H9 (cell line): ENCODE results near the gene CEBPG. TPM values are rescaled to one million over a fixed set of nuclear protein-coding genes. Genes with fewer than 3 reads are reported as not detected.

Experiments used
- DNase-seq: peaks from one replicate; pipeline ENCODE4 v3.0.0-alpha.2; 2017
- H2AFZ ChIP-seq: one replicate; pipeline ENCODE4 v1.6.1; 2013; ENCODE audit warnings: mild to moderate bottlenecking, low read length, control low read depth, moderate library complexity
- H2AK5ac ChIP-seq: 2 replicates; pipeline ENCODE4 v1.6.1; 2013; ENCODE audit warnings: low read length, control low read depth, mixed read lengths; ENCODE audit not compliant: insufficient read length
- H2BK120ac ChIP-seq: one replicate; pipeline ENCODE4 v1.6.1; 2013; ENCODE audit warnings: low read depth, mild to moderate bottlenecking, low read length, control low read depth, inconsistent platforms; ENCODE audit not compliant: poor library complexity, severe bottlenecking
- H2BK12ac ChIP-seq: 2 replicates; pipeline ENCODE4 v1.6.1; 2013; ENCODE audit warnings: low read length, control low read depth, mixed read lengths, low read depth; ENCODE audit not compliant: insufficient read length
- H2BK15ac ChIP-seq: 2 replicates; pipeline ENCODE4 v1.6.1; 2013; ENCODE audit warnings: low read depth, low read length, control low read depth
- H2BK20ac ChIP-seq: one replicate; pipeline ENCODE4 v1.6.1; 2013; ENCODE audit warnings: low read depth, mild to moderate bottlenecking, low read length, control low read depth, inconsistent platforms; ENCODE audit not compliant: poor library complexity, severe bottlenecking
- H2BK5ac ChIP-seq: 2 replicates; pipeline ENCODE4 v1.6.1; 2013; ENCODE audit warnings: low read length, control low read depth, mixed read lengths; ENCODE audit not compliant: insufficient read length
- H3K14ac ChIP-seq: 2 replicates; pipeline ENCODE4 v1.6.1; 2013; ENCODE audit warnings: low read length, control low read depth; ENCODE audit not compliant: insufficient read depth
- H3K18ac ChIP-seq: 2 replicates; pipeline ENCODE4 v1.6.1; 2013; ENCODE audit warnings: low read depth, mild to moderate bottlenecking, mixed read lengths, low read length, control low read depth; ENCODE audit not compliant: insufficient read length
- H3K23ac ChIP-seq: 2 replicates; pipeline ENCODE4 v1.6.1; 2013; ENCODE audit warnings: low read length, control low read depth, mixed read lengths, low read depth; ENCODE audit not compliant: insufficient read length
- H3K23me2 ChIP-seq: 2 replicates; pipeline ENCODE4 v1.6.1; 2013; ENCODE audit warnings: low read depth, mild to moderate bottlenecking, mixed read lengths, low read length, control low read depth; ENCODE audit not compliant: insufficient read length, poor library complexity, severe bottlenecking
- H3K27ac ChIP-seq: 2 replicates; pipeline ENCODE4 v1.5.1; 2013; ENCODE audit warnings: low read length, control low read depth, mixed read lengths, low read depth; ENCODE audit not compliant: insufficient read length
- H3K27me3 ChIP-seq: 2 replicates; pipeline ENCODE4 v1.6.1; 2013; ENCODE audit warnings: low read length, control low read depth, inconsistent platforms; ENCODE audit not compliant: insufficient read depth
- H3K4ac ChIP-seq: 2 replicates; pipeline ENCODE4 v1.6.1; 2013; ENCODE audit warnings: low read depth, mild to moderate bottlenecking, control low read depth, inconsistent platforms, low read length, moderate library complexity
- H3K4me1 ChIP-seq: 2 replicates; pipeline ENCODE4 v1.6.1; 2013; ENCODE audit warnings: low read length, control low read depth, inconsistent platforms; ENCODE audit not compliant: insufficient read depth
- H3K4me2 ChIP-seq: 2 replicates; pipeline ENCODE4 v1.6.1; 2013; ENCODE audit warnings: low read length, control low read depth, mixed read lengths; ENCODE audit not compliant: insufficient read length, insufficient read depth
- H3K56ac ChIP-seq: 2 replicates; pipeline ENCODE4 v1.6.1; 2013; ENCODE audit warnings: low read depth, mild to moderate bottlenecking, mixed read lengths, low read length, control low read depth; ENCODE audit not compliant: insufficient read length
- H3K79me1 ChIP-seq: 2 replicates; pipeline ENCODE4 v1.6.1; 2013; ENCODE audit warnings: low read depth, mild to moderate bottlenecking, moderate library complexity, low read length, control low read depth, inconsistent platforms; ENCODE audit not compliant: insufficient read depth, poor library complexity, severe bottlenecking
- H3K79me2 ChIP-seq: 2 replicates; pipeline ENCODE4 v1.6.1; 2013; ENCODE audit warnings: low read length, control low read depth, inconsistent platforms; ENCODE audit not compliant: insufficient read depth
- H3K9ac ChIP-seq: 2 replicates; pipeline ENCODE4 v1.6.1; 2013; ENCODE audit warnings: low read length, control low read depth, mixed read lengths; ENCODE audit not compliant: insufficient read length; ENCODE audit errors: extremely low read depth
- H3K9me3 ChIP-seq: one replicate; pipeline ENCODE4 v1.6.1; 2013; ENCODE audit warnings: low read depth, low read length, inconsistent platforms; ENCODE audit not compliant: control insufficient read depth
- H3T11ph ChIP-seq: one replicate; pipeline ENCODE4 v1.6.1; 2013; ENCODE audit warnings: mild to moderate bottlenecking, low read length, control low read depth, inconsistent platforms
- H4K20me1 ChIP-seq: one replicate; pipeline ENCODE4 v1.6.1; 2013; ENCODE audit not compliant: control insufficient read depth, insufficient read length, insufficient read depth
- H4K5ac ChIP-seq: 2 replicates; pipeline ENCODE4 v1.6.1; 2013; ENCODE audit warnings: low read depth, mild to moderate bottlenecking, mixed read lengths, low read length, control low read depth; ENCODE audit not compliant: insufficient read length
- H4K8ac ChIP-seq: replicated peaks from 2 replicates; pipeline ENCODE4 v1.6.1; 2013; ENCODE audit warnings: low read length, control low read depth, mixed read lengths, low read depth; ENCODE audit not compliant: insufficient read length
- H4K91ac ChIP-seq: 2 replicates; pipeline ENCODE4 v1.6.1; 2013; ENCODE audit warnings: low read depth, mild to moderate bottlenecking, moderate library complexity, mixed read lengths, low read length, control low read depth; ENCODE audit not compliant: insufficient read length
- H3K27ac Mint-ChIP-seq, 3 experiments: 2 replicates in 2 of 3; 3 replicates in 1 of 3; pipeline ENCODE4 v1.8.0; 2020 to 2021; ENCODE audit warnings: mixed read lengths in 3 of 3, mild to moderate bottlenecking in 1 of 3, moderate library complexity in 1 of 3
- H3K27me3 Mint-ChIP-seq: 2 replicates; pipeline ENCODE4 v1.8.0; 2021; ENCODE audit warnings: low read depth, mild to moderate bottlenecking, moderate library complexity, mixed read lengths
- H3K36me3 Mint-ChIP-seq, 3 experiments: 2 replicates in 2 of 3; 3 replicates in 1 of 3; pipeline ENCODE4 v1.8.0; 2020 to 2021; ENCODE audit warnings: low read depth in 3 of 3, mixed read lengths in 3 of 3; ENCODE audit not compliant: insufficient read depth in 1 of 3
- H3K4me1 Mint-ChIP-seq, 2 experiments: 2 replicates each; pipeline ENCODE4 v1.8.0; 2020; ENCODE audit warnings: mixed read lengths in 2 of 2
- H3K4me3 Mint-ChIP-seq, 2 experiments: 2 replicates in 1 of 2; 3 replicates in 1 of 2; pipeline ENCODE4 v1.8.0; 2020 to 2021; ENCODE audit warnings: mild to moderate bottlenecking in 2 of 2, mixed read lengths in 2 of 2, moderate library complexity in 1 of 2
- H3K9me3 Mint-ChIP-seq, 2 experiments: 2 replicates in 1 of 2; 3 replicates in 1 of 2; pipeline ENCODE4 v1.8.0; 2020; ENCODE audit warnings: mild to moderate bottlenecking in 2 of 2, mixed read lengths in 2 of 2, moderate library complexity in 1 of 2
- CTCF ChIP-seq: fragments of 200-600 bp; sonication (generic); conservative IDR thresholded peaks from 3 replicates; pipeline ENCODE4 v1.8.0; 2021; ENCODE audit warnings: antibody characterized with exemption, mild to moderate bottlenecking
- WGBS: extraction: QIAGEN DNeasy Blood & Tissue Kit; methylation state at CpG from one replicate; pipeline ENCODE4 v1.1.7; 2013; ENCODE audit warnings: missing lambda C conversion rate, low lambda C conversion rate, mixed read lengths; ENCODE audit not compliant: insufficient read length; ENCODE audit errors: extremely low coverage; 5-methylcytosine and 5-hydroxymethylcytosine counted together
- total RNA-seq: library from RNA; stranded (reverse); gene quantifications from 2 replicates; pipeline ENCODE4 v1.2.1, GENCODE V29; 2021

CEBPG gene
- total RNA-seq, 1 experiment from 2014 or later = 33.7 TPM

- no peak overlapping the region for H2AFZ ChIP-seq
- no peak overlapping the region for H3K14ac ChIP-seq
- no CpG with 5 or more reads among the region's 13 CpGs for WGBS
Observed at GRCh38 chr19:33383720-33384292, 10.3 kb downstream of the CEBPG start.

More at GRCh38 chr19:33383720-33384292, 10.3 kb downstream of the CEBPG start:
- Histone ChIP-seq H4K20me1 (peaks cover 4% of the 10 kb centered on the region), H3K79me1 (peaks cover 4% of the 10 kb centered on the region), H4K8ac (no peak overlapping the region), H3K18ac (no peak overlapping the region), H3K23ac (no peak overlapping the region), H2BK120ac (no peak overlapping the region), H3K23me2 (no peaks in the 10 kb centered on the region), H4K91ac (no peak overlapping the region), H3K9ac (no peak overlapping the region), H3K27ac (no peak overlapping the region), H4K5ac (no peak overlapping the region), H3K4me1 (no peaks in the 10 kb centered on the region), H2BK15ac (no peak overlapping the region), H2BK20ac (no peak overlapping the region), H2AK5ac (no peak overlapping the region), H3K4ac (no peak overlapping the region), H2BK5ac (no peak overlapping the region), H3K4me2 (no peak overlapping the region), H3K56ac (no peak overlapping the region), H3K9me3 (no peaks in the 10 kb centered on the region), H2BK12ac (no peak overlapping the region), H3T11ph (no peak overlapping the region), H3K79me2 (peaks cover 4% of the 10 kb centered on the region; the same call in 1 of the 2 replicates), H3K27me3 (no peaks in the 10 kb centered on the region)
- no peak for DNase-seq
- Mint-ChIP-seq H3K4me1 (peaks cover 21% of the 10 kb centered on the region in 2 experiments), H3K36me3 (peaks cover 9 to 23% (median 12%) of the 10 kb centered on the region in 3 experiments; a peak in 6 of 7 replicates), H3K4me3 (no peak overlapping the region), H3K9me3 (no peaks in the 10 kb centered on the region), H3K27ac (peak overlapping the region in 1 of 3 experiments; percentile 69; a peak in 2 of 7 replicates), H3K27me3 (no peaks in the 10 kb centered on the region)
- TF ChIP-seq CTCF = no peak
